HEK293T (cell line): Measurements from ENCODE around the gene MRPS18C.

ENCODE experiments used
- ELF4 ChIP-seq: fragments of 450-650 bp; IDR thresholded peaks from 2 replicates; pipeline ENCODE4 v1.6.1; 2017; ENCODE audit warnings: antibody characterized with exemption
- FOXM1 ChIP-seq: fragments of 450-650 bp; IDR thresholded peaks from 2 replicates; pipeline ENCODE4 v1.6.1; 2017; ENCODE audit warnings: mild to moderate bottlenecking, borderline replicate concordance
- HDGF ChIP-seq: fragments of 450-650 bp; IDR thresholded peaks from 2 replicates; pipeline ENCODE4 v1.6.1; 2017; ENCODE audit warnings: antibody characterized with exemption, borderline replicate concordance
- SP1 ChIP-seq: fragments of 450-650 bp; IDR thresholded peaks from 2 replicates; pipeline ENCODE4 v1.6.1; 2017
- TARDBP ChIP-seq: fragments of 450-650 bp; IDR thresholded peaks from 2 replicates; pipeline ENCODE4 v1.6.1; 2016
- ZNF384 ChIP-seq: fragments of 450-650 bp; IDR thresholded peaks from 2 replicates; pipeline ENCODE4 v1.6.1; 2016
- TF ChIP-seq, protein P1 (sequence below): fragments of 450-650 bp; IDR thresholded peaks from 2 replicates; pipeline ENCODE4 v1.6.1; 2016

DNA sequence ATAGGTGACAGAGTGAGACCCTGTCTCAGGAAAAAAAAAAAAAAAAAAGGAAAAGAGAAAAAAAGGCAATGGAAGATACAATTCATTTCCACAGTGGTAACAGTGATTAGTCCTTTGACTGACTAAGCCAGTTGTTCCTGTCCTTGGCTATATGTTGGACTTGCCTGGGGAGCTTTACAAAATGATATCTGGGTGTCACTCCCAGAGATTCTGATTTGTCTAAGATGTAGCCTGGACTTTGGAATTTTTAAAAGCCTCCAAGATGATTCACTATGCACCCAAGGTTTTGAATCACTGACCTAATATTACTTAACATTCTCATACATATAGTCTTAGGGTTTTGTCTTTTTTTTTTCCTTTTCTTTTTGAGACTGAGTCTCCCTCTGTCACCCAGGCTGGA, 17.1 kb upstream of the MRPS18C start:
- TF ChIP-seq FOXM1 (no peak), SP1 (no peak), TARDBP (no peak), ZNF384 (no peak), ELF4 (no peak), HDGF (no peak)
- TF ChIP-seq, protein P1, sequence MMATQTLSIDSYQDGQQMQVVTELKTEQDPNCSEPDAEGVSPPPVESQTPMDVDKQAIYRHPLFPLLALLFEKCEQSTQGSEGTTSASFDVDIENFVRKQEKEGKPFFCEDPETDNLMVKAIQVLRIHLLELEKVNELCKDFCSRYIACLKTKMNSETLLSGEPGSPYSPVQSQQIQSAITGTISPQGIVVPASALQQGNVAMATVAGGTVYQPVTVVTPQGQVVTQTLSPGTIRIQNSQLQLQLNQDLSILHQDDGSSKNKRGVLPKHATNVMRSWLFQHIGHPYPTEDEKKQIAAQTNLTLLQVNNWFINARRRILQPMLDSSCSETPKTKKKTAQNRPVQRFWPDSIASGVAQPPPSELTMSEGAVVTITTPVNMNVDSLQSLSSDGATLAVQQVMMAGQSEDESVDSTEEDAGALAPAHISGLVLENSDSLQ: no peak
